CD4-positive, alpha-beta memory T cell (primary cell): ENCODE results near the gene GRIP1. TPM values are rescaled to one million over a fixed set of nuclear protein-coding genes. Genes with fewer than 3 reads are reported as not detected.
A peak's percentile ranks its signal among the peaks of the same experiment; 100 is the strongest.

Source experiments
- CTCF ChIA-PET: fragments of 350-600 bp; sonication (Branson Sonifier 250); formaldehyde crosslinking; loops from one replicate; lab custom pipeline; 2021; ENCODE audit warnings: inconsistent platforms; ENCODE audit not compliant: partially characterized antibody; lab: Charles Lee
- POLR2A ChIA-PET: fragments of 350-600 bp; sonication (Branson Sonifier 250); formaldehyde crosslinking; loops from one replicate; lab custom pipeline; 2021; ENCODE audit not compliant: partially characterized antibody; lab: Charles Lee
- DNase-seq, 5 donors: peaks; one replicate each; pipeline versions ENCODE4 v3.0.0 to v3.0.0-alpha.2; 2020 to 2022; ENCODE audit warnings: mixed read lengths in 1 of 5
- H3K27ac ChIP-seq: one replicate; pipeline ENCODE4 v1.7.0; 2013; ENCODE audit warnings: low read depth, low read length
- H3K27me3 ChIP-seq: 2 replicates; pipeline ENCODE4 v1.7.0; 2013; ENCODE audit warnings: mild to moderate bottlenecking, low read length, moderate library complexity; ENCODE audit not compliant: insufficient read depth
- H3K36me3 ChIP-seq: 2 replicates; pipeline ENCODE4 v1.7.0; 2013; ENCODE audit warnings: mild to moderate bottlenecking, low read length, moderate library complexity; ENCODE audit not compliant: insufficient read depth
- H3K4me1 ChIP-seq: 2 replicates; pipeline ENCODE4 v1.7.0; 2013; ENCODE audit warnings: mild to moderate bottlenecking, low read length, moderate library complexity; ENCODE audit not compliant: insufficient read depth
- H3K4me3 ChIP-seq, 2 donors: one replicate each; pipeline ENCODE4 v1.7.0; 2013; ENCODE audit warnings: low read length in 2 of 2, mild to moderate bottlenecking in 1 of 2
- H3K9me3 ChIP-seq, 2 donors: one replicate each; pipeline ENCODE4 v1.7.0; 2013; ENCODE audit warnings: low read length in 2 of 2, control low read depth in 1 of 2; ENCODE audit not compliant: control insufficient read depth in 1 of 2
- H3K27ac Mint-ChIP-seq, 7 donors: one replicate each; pipeline ENCODE4 v1.8.0; 2020 to 2021; ENCODE audit warnings: mixed read lengths in 7 of 7, mild to moderate bottlenecking in 6 of 7, inconsistent platforms in 3 of 7, moderate library complexity in 3 of 7
- H3K27me3 Mint-ChIP-seq, 2 donors: one replicate each; pipeline ENCODE4 v1.8.0; 2020 to 2021; ENCODE audit warnings: mixed read lengths in 2 of 2
- H3K36me3 Mint-ChIP-seq, 2 donors: one replicate each; pipeline ENCODE4 v1.8.0; 2020 to 2021; ENCODE audit warnings: mixed read lengths in 2 of 2, inconsistent platforms in 1 of 2, mild to moderate bottlenecking in 1 of 2
- H3K4me1 Mint-ChIP-seq, 4 donors: one replicate each; pipeline ENCODE4 v1.8.0; 2020 to 2021; ENCODE audit warnings: mixed read lengths in 4 of 4, mild to moderate bottlenecking in 1 of 4
- H3K4me3 Mint-ChIP-seq, 8 donors: one replicate each; pipeline ENCODE4 v1.8.0; 2020 to 2021; ENCODE audit warnings: mixed read lengths in 8 of 8, mild to moderate bottlenecking in 7 of 8, moderate library complexity in 6 of 8, inconsistent platforms in 3 of 8
- H3K9me3 Mint-ChIP-seq, 8 donors: one replicate each; pipeline ENCODE4 v1.8.0; 2020 to 2021; ENCODE audit warnings: mixed read lengths in 8 of 8, mild to moderate bottlenecking in 5 of 8, inconsistent platforms in 3 of 8, moderate library complexity in 1 of 8
- intact Hi-C: fragments of 100-400 bp; cut with micrococcal nuclease; formaldehyde crosslinking; loops from one replicate; pipeline ENCODE4 v1.15.1; 2023
- polyA plus RNA-seq, 2 donors: library from polyadenylated mRNA; unstranded; fragments of 300-500 nt; fragmentation: Illumina TruSeq; gene quantifications; one replicate each; pipeline ENCODE4 v1.2.3, GENCODE V29; 2021
- total RNA-seq, 2 experiments: library from RNA; stranded (reverse); gene quantifications; one replicate each; pipeline ENCODE4 v1.2.3, GENCODE V29; 2021

GRIP1 gene
- total and polyA plus RNA-seq, 4 experiments from 2014 or later: 0.52 to 3.3 (median 1.5) TPM

DNA sequence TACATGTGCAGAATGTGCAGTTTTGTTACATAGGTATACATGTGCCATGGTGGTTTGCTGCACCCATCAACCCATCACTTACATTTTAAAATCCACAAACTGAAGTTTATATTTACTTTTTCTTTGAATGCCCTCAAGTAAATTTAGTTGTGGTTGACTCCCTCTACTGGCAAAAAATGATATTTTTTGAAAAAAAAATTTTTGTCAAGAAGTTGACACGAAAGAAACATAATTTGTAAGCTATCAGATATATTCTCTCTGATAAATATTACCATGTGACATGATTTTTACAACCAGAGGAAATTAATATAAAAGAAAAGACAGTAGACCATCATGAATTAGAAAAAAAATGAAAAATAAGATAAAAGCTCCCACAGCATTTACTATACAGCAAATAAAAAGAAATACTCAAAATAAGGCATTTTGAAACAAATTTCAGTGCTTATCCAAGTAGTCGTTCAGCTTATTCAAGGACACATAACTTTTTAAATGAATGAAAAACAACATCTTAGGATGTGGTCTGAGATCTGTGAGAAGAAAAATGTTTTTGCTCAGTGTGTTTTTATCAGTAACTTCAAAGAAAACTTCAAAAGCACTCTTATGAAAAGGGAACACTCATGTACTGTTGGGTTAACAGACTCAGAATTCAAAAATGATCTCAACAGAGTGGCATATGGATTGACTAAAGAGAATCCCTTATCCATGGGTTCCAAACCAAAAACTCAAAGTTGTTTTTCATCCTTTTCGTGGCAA lies 30.0 kb upstream of the GRIP1 start:
- H3K36me3 ChIP-seq: no peaks in the 10 kb centered on the region
- H3K27me3 Mint-ChIP-seq: peaks cover 4 to 6% of the 10 kb centered on the region in 2 donors
- no peaks in the 10 kb centered on the region for H3K27me3 ChIP-seq
- H3K4me3 Mint-ChIP-seq: peak overlapping the region in 6 of 8 donors; percentile 3 to 63 (median 45)
- H3K9me3 Mint-ChIP-seq: peaks cover 0 to 6% (median 0%) of the 10 kb centered on the region in 8 donors
- H3K4me1 ChIP-seq: peaks cover 10% of the 10 kb centered on the region
- H3K27ac ChIP-seq: no peak overlapping the region
- ChIA-PET POLR2A (no interaction called here), CTCF (interaction anchor here (0.9 to 3.1 kb wide), 4 partner anchors 9 to 441 kb away, joined by 3 to 12 read pairs (median 4); no protein-coding TSS in a partner anchor)
- H3K27ac Mint-ChIP-seq: peak overlapping the region in 5 of 7 donors; percentile 7 to 54 (median 19)
- peaks cover 6 to 18% (median 11%) of the 10 kb centered on the region in 4 donors for H3K4me1 Mint-ChIP-seq
- intact Hi-C loops: loop anchor here (5.0 kb wide), 1 partner anchor 153 kb away; no protein-coding TSS in a partner anchor
- H3K36me3 Mint-ChIP-seq: no peaks in the 10 kb centered on the region
- H3K9me3 ChIP-seq: no peaks in the 10 kb centered on the region
- no peak overlapping the region for H3K4me3 ChIP-seq
- DNase-seq: peak in 4 of 5 donors; percentile 13 to 32 (median 18)

DNA sequence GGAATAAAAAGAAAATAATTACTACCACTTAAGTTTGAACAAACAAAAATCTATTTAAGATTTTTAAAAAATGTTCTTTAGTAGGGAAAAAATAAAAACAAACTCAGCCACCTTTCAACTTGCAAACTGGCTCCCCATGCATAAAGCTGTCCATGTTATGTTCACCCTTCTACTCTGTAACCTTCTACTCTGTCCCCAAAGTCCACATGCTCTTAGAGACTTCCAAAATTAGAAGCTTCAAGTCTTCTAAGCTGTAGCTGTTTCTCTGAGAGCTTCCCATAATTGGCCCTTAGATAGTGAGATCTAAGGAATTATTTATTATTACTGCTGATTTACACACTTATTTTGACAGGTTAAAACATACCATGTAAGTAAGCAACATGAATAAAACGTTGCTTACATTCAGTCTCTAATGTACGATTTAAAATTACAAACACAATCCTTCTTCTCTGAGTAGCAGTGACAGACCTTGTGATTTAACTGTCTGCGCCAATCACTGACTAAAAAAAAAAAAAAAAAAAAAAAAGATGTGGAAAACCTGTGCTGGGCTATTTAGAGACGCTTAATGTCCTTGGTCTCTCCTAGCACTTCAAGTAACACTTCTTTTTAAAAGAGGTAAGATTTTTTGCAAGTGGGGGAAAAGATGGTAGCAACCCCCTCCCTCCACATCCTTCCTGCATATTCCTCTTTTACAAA lies 28.3 kb upstream of the GRIP1 start:
- H3K27ac Mint-ChIP-seq: no peak overlapping the region

GRCh38 chr12:66699738-66700482 lies 21.0 kb upstream of the GRIP1 start:
- Histone ChIP-seq H3K27ac (no peak overlapping the region), H3K4me3 (no peak overlapping the region), H3K9me3 (no peaks in the 10 kb centered on the region), H3K4me1 (no peaks in the 10 kb centered on the region), H3K27me3 (peaks cover 3% of the 10 kb centered on the region), H3K36me3 (no peaks in the 10 kb centered on the region)
- Mint-ChIP-seq H3K27ac (no peak overlapping the region), H3K4me1 (no peaks in the 10 kb centered on the region), H3K27me3 (peaks cover 24 to 29% of the 10 kb centered on the region in 2 donors), H3K4me3 (no peak overlapping the region), H3K36me3 (no peaks in the 10 kb centered on the region), H3K9me3 (peaks cover 0 to 2% (median 0%) of the 10 kb centered on the region in 8 donors)
- intact Hi-C loops: loop anchor here (10.0 kb wide), 1 partner anchor 1385 kb away; no protein-coding TSS in a partner anchor
- no peak for DNase-seq
- CTCF ChIA-PET: interaction anchor here (1.3 kb wide), 1 partner anchor 22 kb away, joined by 3 read pairs; no protein-coding TSS in a partner anchor
- POLR2A ChIA-PET: no interaction called here

More for the DNA sequence above, 28.3 kb upstream of the GRIP1 start:
- H3K27me3 ChIP-seq: peaks cover 3% of the 10 kb centered on the region
- Mint-ChIP-seq H3K9me3 (peaks cover 0 to 8% (median 0%) of the 10 kb centered on the region in 8 donors), H3K27me3 (peaks cover 12 to 16% of the 10 kb centered on the region in 2 donors), H3K36me3 (no peaks in the 10 kb centered on the region), H3K4me3 (no peak overlapping the region), H3K4me1 (peaks cover 5 to 12% (median 7%) of the 10 kb centered on the region in 4 donors)
- no peak for DNase-seq
- peaks cover 5% of the 10 kb centered on the region for H3K4me1 ChIP-seq
- no peaks in the 10 kb centered on the region for H3K36me3 ChIP-seq
- no peaks in the 10 kb centered on the region for H3K9me3 ChIP-seq
- H3K4me3 ChIP-seq: no peak overlapping the region
- intact Hi-C loops: loop anchor here (5.0 kb wide), 1 partner anchor 155 kb away; no protein-coding TSS in a partner anchor
- POLR2A ChIA-PET: no interaction called here
- H3K27ac ChIP-seq: no peak overlapping the region
- CTCF ChIA-PET: interaction anchor here (0.7 kb wide), 1 partner anchor 249 kb away, joined by 3 read pairs; no protein-coding TSS in a partner anchor

- ChIA-PET CTCF (interaction anchor here (1.3 kb wide), 1 partner anchor 21 kb away, joined by 3 read pairs; no protein-coding TSS in a partner anchor), POLR2A (no interaction called here)
- Mint-ChIP-seq H3K27ac (no peak overlapping the region), H3K4me3 (no peak overlapping the region), H3K4me1 (peaks cover 0 to 1% (median 0%) of the 10 kb centered on the region in 4 donors), H3K9me3 (peaks cover 0 to 2% (median 0%) of the 10 kb centered on the region in 8 donors), H3K27me3 (peaks cover 21 to 29% of the 10 kb centered on the region in 2 donors), H3K36me3 (no peaks in the 10 kb centered on the region)
- no peaks in the 10 kb centered on the region for H3K4me1 ChIP-seq
- H3K27me3 ChIP-seq: peaks cover 3% of the 10 kb centered on the region
- H3K4me3 ChIP-seq: no peak overlapping the region
- intact Hi-C loops: loop anchor here (10.0 kb wide), 1 partner anchor 1384 kb away; no protein-coding TSS in a partner anchor
- no peak overlapping the region for H3K27ac ChIP-seq
- DNase-seq: no peak
- H3K9me3 ChIP-seq: no peaks in the 10 kb centered on the region
- no peaks in the 10 kb centered on the region for H3K36me3 ChIP-seq
Measured at GRCh38 chr12:66698558-66698957, 19.7 kb upstream of the GRIP1 start.

DNA sequence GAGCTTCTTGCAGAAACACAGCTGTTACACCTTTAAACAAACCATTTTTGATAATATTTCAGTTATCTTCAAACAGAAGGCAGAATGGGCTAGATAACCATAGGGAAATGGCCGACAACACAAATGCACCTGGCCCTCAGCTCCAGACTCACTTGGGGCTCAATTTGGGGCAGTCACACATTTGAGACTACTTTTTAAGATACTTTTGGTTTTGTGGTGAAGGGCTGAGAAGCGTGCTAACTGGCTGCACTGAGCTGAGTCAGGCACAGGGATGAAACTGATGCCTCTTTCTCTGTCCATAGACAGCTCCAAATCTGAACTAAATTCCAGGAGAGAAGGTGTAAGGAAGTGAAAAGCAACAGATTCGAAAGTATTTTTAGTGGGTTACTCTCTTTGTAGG lies 18.5 kb upstream of the GRIP1 start:
- peaks cover 0 to 2% (median 0%) of the 10 kb centered on the region in 8 donors for H3K9me3 Mint-ChIP-seq
- POLR2A ChIA-PET: no interaction called here
- Histone ChIP-seq H3K27me3 (no peaks in the 10 kb centered on the region), H3K27ac (no peak overlapping the region), H3K9me3 (no peaks in the 10 kb centered on the region), H3K36me3 (no peaks in the 10 kb centered on the region), H3K4me3 (no peak overlapping the region), H3K4me1 (no peaks in the 10 kb centered on the region)
- DNase-seq: no peak
- H3K27me3 Mint-ChIP-seq: peaks cover 15 to 22% of the 10 kb centered on the region in 2 donors
- H3K36me3 Mint-ChIP-seq: no peaks in the 10 kb centered on the region
- no peak overlapping the region for H3K27ac Mint-ChIP-seq
- H3K4me3 Mint-ChIP-seq: no peak overlapping the region
- peaks cover 0 to 1% (median 0%) of the 10 kb centered on the region in 4 donors for H3K4me1 Mint-ChIP-seq
- CTCF ChIA-PET: interaction anchor here (1.6 to 5.7 kb wide), 2 partner anchors 13 to 428 kb away, joined by 5 to 42 read pairs; no protein-coding TSS in a partner anchor
- intact Hi-C loops: loop anchor here (10.0 kb wide), 1 partner anchor 1383 kb away; no protein-coding TSS in a partner anchor

GRCh38 chr12:66694666-66695613 lies 16.1 kb upstream of the GRIP1 start:
- intact Hi-C loops: loop anchor here (1.0 to 10.0 kb wide), 4 partner anchors 286 to 1804 kb away; no protein-coding TSS in a partner anchor
- Mint-ChIP-seq H3K9me3 (peaks cover 0 to 2% (median 0%) of the 10 kb centered on the region in 8 donors), H3K27ac (no peak overlapping the region), H3K4me1 (peaks cover 0 to 1% (median 0%) of the 10 kb centered on the region in 4 donors), H3K4me3 (no peak overlapping the region), H3K27me3 (peaks cover 6 to 12% of the 10 kb centered on the region in 2 donors), H3K36me3 (no peaks in the 10 kb centered on the region)
- Histone ChIP-seq H3K9me3 (no peaks in the 10 kb centered on the region), H3K4me3 (no peak overlapping the region), H3K27ac (no peak overlapping the region), H3K27me3 (no peaks in the 10 kb centered on the region), H3K36me3 (no peaks in the 10 kb centered on the region), H3K4me1 (no peaks in the 10 kb centered on the region)
- DNase-seq: no peak
- CTCF ChIA-PET: interaction anchor here (0.7 to 5.9 kb wide), 9 partner anchors 11 to 1462 kb away, joined by 3 to 65 read pairs (median 4); no protein-coding TSS in a partner anchor
- POLR2A ChIA-PET: no interaction called here
